Fibroblast of pulmonary artery (primary cell): ENCODE measurements around the gene CHPF.

ENCODE experiments used
- DNase-seq: peaks from one replicate; pipeline ENCODE4 v3.0.0-alpha.2; 2010; ENCODE audit warnings: low read depth
- H3K4me3 ChIP-seq: replicated peaks from 2 replicates; pipeline ENCODE4 v1.5.1; 2011; ENCODE audit warnings: low read depth, mild to moderate bottlenecking, control low read depth, low read length, moderate library complexity
- CTCF ChIP-seq: IDR thresholded peaks from 2 replicates; pipeline ENCODE4 v1.5.1; 2011; ENCODE audit warnings: mild to moderate bottlenecking, control low read depth, low read length, inconsistent platforms; ENCODE audit errors: missing control alignments

CHPF gene

GRCh38 chr2:219510512-219511135 is 33.0 kb downstream of the CHPF start:
- DNase-seq: no peak
- TF ChIP-seq CTCF: no peak
- H3K4me3 ChIP-seq: no peak overlapping the region

GRCh38 chr2:219509780-219510511 is 33.7 kb downstream of the CHPF start:
- peak; percentile 79 for TF ChIP-seq CTCF
- peak; percentile 50 for DNase-seq
- H3K4me3 ChIP-seq: peak overlapping the region; percentile 42

- no peak for DNase-seq
- H3K4me3 ChIP-seq: no peak overlapping the region
- TF ChIP-seq CTCF: no peak
Measured at GRCh38 chr2:219508971-219509779, 34.4 kb downstream of the CHPF start.

GRCh38 chr2:219508444-219508734 is 35.2 kb downstream of the CHPF start:
- TF ChIP-seq CTCF: no peak
- no peak for DNase-seq
- H3K4me3 ChIP-seq: no peak overlapping the region

- no peak overlapping the region for H3K4me3 ChIP-seq
- no peak for TF ChIP-seq CTCF
- no peak for DNase-seq
Measured at GRCh38 chr2:219507581-219508443, 35.8 kb downstream of the CHPF start.

GRCh38 chr2:219506802-219507526 is 36.6 kb downstream of the CHPF start:
- no peak overlapping the region for H3K4me3 ChIP-seq
- TF ChIP-seq CTCF: no peak

More at GRCh38 chr2:219506802-219507526, 36.6 kb downstream of the CHPF start:
- no peak for DNase-seq
